ENCODE results near the gene CCDC182.

DNA sequence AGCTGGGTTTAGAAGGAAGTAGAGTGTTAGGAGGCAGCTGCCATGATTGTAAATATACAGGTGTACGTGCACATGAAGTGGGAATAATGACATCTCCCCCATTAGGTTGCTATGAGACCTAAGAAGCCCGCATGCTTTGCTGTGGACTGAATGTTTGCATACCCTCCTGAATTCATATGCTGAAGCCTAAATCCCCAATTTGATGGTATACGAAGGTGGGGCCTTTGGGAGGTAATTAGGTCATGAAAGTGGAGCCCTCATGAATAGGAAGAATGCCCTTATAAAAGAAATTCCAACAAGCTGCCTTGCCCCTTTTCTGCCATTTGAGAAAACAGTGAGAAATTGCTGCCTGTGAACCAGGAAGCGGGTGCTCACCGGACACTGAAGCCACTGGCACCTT, 44.0 kb downstream of the CCDC182 start:
- TF ChIP-seq SUZ12 (IDR thresholded peaks at IDR 0.05; ENCODE audit: extremely low read depth, insufficient read depth, insufficient read length) (no peak), ZNF274 (IDR thresholded peaks at IDR 0.05; ENCODE audit: low read depth, low read length) (no peak), YY1 (IDR thresholded peaks at IDR 0.05; ENCODE audit: insufficient read depth, insufficient read length) (no peak)

Data from NT2/D1 (cell line).